AG04450 (cell line): ENCODE results near the gene TSPAN7. TPM values are rescaled to one million over a fixed set of nuclear protein-coding genes. Genes with fewer than 3 reads are reported as not detected.

Source experiments
- CTCF ChIA-PET: fragments of 300-600, 350-600 bp; formaldehyde crosslinking; extraction: SDS; loops from one replicate; lab custom pipeline; 2022; ENCODE audit warnings: antibody characterized with exemption, inconsistent platforms; lab: Charles Lee
- POLR2A ChIA-PET: fragments of 350-600 bp; formaldehyde crosslinking; extraction: SDS; loops from one replicate; lab custom pipeline; 2021; ENCODE audit warnings: antibody characterized with exemption, inconsistent platforms; lab: Yijun Ruan, JAX
- DNase-seq: peaks from one replicate; pipeline ENCODE4 v3.0.0-alpha.2; 2011; ENCODE audit warnings: low read depth, low spot score
- H3K27ac ChIP-seq: one replicate; pipeline ENCODE4 v1.5.1; 2012; ENCODE audit warnings: low read depth, low read length, control low read depth
- H3K27me3 ChIP-seq: one replicate; pipeline ENCODE4 v1.6.0; 2012; ENCODE audit warnings: low read length; ENCODE audit not compliant: control insufficient read depth, insufficient read depth
- H3K4me3 ChIP-seq: 2 replicates; pipeline ENCODE4 v1.5.1; 2011; ENCODE audit warnings: mild to moderate bottlenecking, low read depth, low read length, control low read depth
- H3K9me3 ChIP-seq: 2 replicates; pipeline ENCODE4 v1.5.1; 2012; ENCODE audit warnings: low read length; ENCODE audit not compliant: control insufficient read depth, insufficient read depth
- polyA plus RNA-seq: library from polyadenylated mRNA; depleted of rRNA; stranded (reverse); fragments of >200 nt; gene quantifications from 2 replicates; pipeline ENCODE4 v1.2.3, GENCODE V29; 2011
- TF ChIP-seq, protein P1 (sequence below): IDR thresholded peaks from 2 replicates; pipeline ENCODE4 v1.5.1; 2011; ENCODE audit warnings: low read depth, low read length, control low read depth, inconsistent platforms

Gene TSPAN7
- polyA plus RNA-seq, 1 experiment = not detected

GRCh38 chrX:38636949-38637819 is 75.8 kb downstream of the TSPAN7 start:
- TF ChIP-seq, protein P1, sequence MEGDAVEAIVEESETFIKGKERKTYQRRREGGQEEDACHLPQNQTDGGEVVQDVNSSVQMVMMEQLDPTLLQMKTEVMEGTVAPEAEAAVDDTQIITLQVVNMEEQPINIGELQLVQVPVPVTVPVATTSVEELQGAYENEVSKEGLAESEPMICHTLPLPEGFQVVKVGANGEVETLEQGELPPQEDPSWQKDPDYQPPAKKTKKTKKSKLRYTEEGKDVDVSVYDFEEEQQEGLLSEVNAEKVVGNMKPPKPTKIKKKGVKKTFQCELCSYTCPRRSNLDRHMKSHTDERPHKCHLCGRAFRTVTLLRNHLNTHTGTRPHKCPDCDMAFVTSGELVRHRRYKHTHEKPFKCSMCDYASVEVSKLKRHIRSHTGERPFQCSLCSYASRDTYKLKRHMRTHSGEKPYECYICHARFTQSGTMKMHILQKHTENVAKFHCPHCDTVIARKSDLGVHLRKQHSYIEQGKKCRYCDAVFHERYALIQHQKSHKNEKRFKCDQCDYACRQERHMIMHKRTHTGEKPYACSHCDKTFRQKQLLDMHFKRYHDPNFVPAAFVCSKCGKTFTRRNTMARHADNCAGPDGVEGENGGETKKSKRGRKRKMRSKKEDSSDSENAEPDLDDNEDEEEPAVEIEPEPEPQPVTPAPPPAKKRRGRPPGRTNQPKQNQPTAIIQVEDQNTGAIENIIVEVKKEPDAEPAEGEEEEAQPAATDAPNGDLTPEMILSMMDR = no peak
- no peaks in the 10 kb centered on the region for H3K9me3 ChIP-seq
- ChIA-PET CTCF (no interaction called here), POLR2A (no interaction called here)
- H3K27ac ChIP-seq = no peak overlapping the region
- no peaks in the 10 kb centered on the region for H3K27me3 ChIP-seq
- no peak for DNase-seq
- H3K4me3 ChIP-seq = no peak overlapping the region

- H3K4me3 ChIP-seq = no peak overlapping the region
- H3K27me3 ChIP-seq = no peaks in the 10 kb centered on the region
- H3K9me3 ChIP-seq = no peaks in the 10 kb centered on the region
- no peak overlapping the region for H3K27ac ChIP-seq
- ChIA-PET POLR2A (no interaction called here), CTCF (no interaction called here)
- no peak for DNase-seq
- TF ChIP-seq, protein P1 = no peak
Observed at GRCh38 chrX:38638952-38639529, 77.7 kb downstream of the TSPAN7 start.

GRCh38 chrX:38639730-38640129 is 78.4 kb downstream of the TSPAN7 start:
- TF ChIP-seq, protein P1 = no peak
- no peak for DNase-seq
- no peak overlapping the region for H3K27ac ChIP-seq
- no peaks in the 10 kb centered on the region for H3K27me3 ChIP-seq
- no peaks in the 10 kb centered on the region for H3K9me3 ChIP-seq
- ChIA-PET POLR2A (no interaction called here), CTCF (no interaction called here)
- no peak overlapping the region for H3K4me3 ChIP-seq

- ChIA-PET POLR2A (no interaction called here), CTCF (no interaction called here)
- TF ChIP-seq, protein P1 = no peak
- no peak overlapping the region for H3K4me3 ChIP-seq
- H3K27me3 ChIP-seq = no peaks in the 10 kb centered on the region
- H3K9me3 ChIP-seq = no peaks in the 10 kb centered on the region
- no peak overlapping the region for H3K27ac ChIP-seq
- DNase-seq = no peak
Observed at GRCh38 chrX:38641197-38641596, 79.9 kb downstream of the TSPAN7 start.

GRCh38 chrX:38643903-38644302 is 82.6 kb downstream of the TSPAN7 start:
- DNase-seq = no peak
- TF ChIP-seq, protein P1 = no peak
- Histone ChIP-seq H3K9me3 (no peaks in the 10 kb centered on the region), H3K27me3 (no peaks in the 10 kb centered on the region), H3K4me3 (no peak overlapping the region), H3K27ac (no peak overlapping the region)
- POLR2A ChIA-PET = no interaction called here
- CTCF ChIA-PET = interaction anchor here (1.0 kb wide), 1 partner anchor 10 kb away, joined by 3 read pairs; no protein-coding TSS in a partner anchor
